SK-N-SH (cell line): ENCODE data around the gene NRSN1. TPM values are rescaled to one million over a fixed set of nuclear protein-coding genes. Genes with fewer than 3 reads are reported as not detected.

Experiments
- CTCF ChIA-PET: fragments of 300-600, 350-600 bp; formaldehyde crosslinking; extraction: SDS; loops from one replicate; lab custom pipeline; 2021; lab: Yijun Ruan, JAX
- POLR2A ChIA-PET: fragments of 350-600 bp; sonication (Branson Sonifier 250); formaldehyde crosslinking; extraction: SDS; loops from one replicate; lab custom pipeline; 2020; ENCODE audit warnings: antibody characterized with exemption, inconsistent platforms; lab: Yijun Ruan, JAX
- DNase-seq: peaks from one replicate; pipeline ENCODE4 v3.0.0; 2012
- H2AFZ ChIP-seq: fragments of 200-600 bp; sonication (generic); 2 replicates; pipeline ENCODE4 v1.8.1; 2016; ENCODE audit warnings: antibody characterized with exemption, mild to moderate bottlenecking, low read depth
- H3F3A ChIP-seq: fragments of 200-600 bp; sonication (generic); replicated peaks from 2 replicates; pipeline ENCODE3; 2016; ENCODE audit warnings: antibody characterized with exemption, mild to moderate bottlenecking; ENCODE audit not compliant: insufficient read depth
- H3K27ac ChIP-seq, 2 experiments: fragments of 200-500 bp in 1 of 2; fragments of 200-600 bp in 1 of 2; sonication (Bioruptor generic) in 1 of 2; sonication (generic), shearing (Covaris generic) in 1 of 2; 2 replicates each; pipeline versions ENCODE4 v1.5.1 to v1.6.1; 2014 to 2016; ENCODE audit warnings: low read depth in 2 of 2, inconsistent platforms in 1 of 2, low read length in 1 of 2, mild to moderate bottlenecking in 1 of 2, mixed read lengths in 1 of 2
- H3K27me3 ChIP-seq: fragments of 200-600 bp; sonication (generic), shearing (Covaris generic); 2 replicates; pipeline ENCODE4 v1.6.1; 2016; ENCODE audit warnings: mixed run types; ENCODE audit not compliant: insufficient read depth
- H3K36me3 ChIP-seq, 2 experiments: fragments of 200-500 bp in 1 of 2; fragments of 200-600 bp in 1 of 2; sonication (Bioruptor generic) in 1 of 2; sonication (generic) in 1 of 2; replicated peaks in 1 of 2; 2 replicates each; pipeline versions ENCODE3 to v1.5.1; 2014 to 2016; ENCODE audit warnings: low read length in 1 of 2, mild to moderate bottlenecking in 1 of 2; ENCODE audit not compliant: insufficient read depth in 2 of 2, control insufficient read depth in 1 of 2
- H3K4me1 ChIP-seq, 2 experiments: fragments of 200-500 bp in 1 of 2; fragments of 200-600 bp in 1 of 2; sonication (Bioruptor generic) in 1 of 2; sonication (generic), shearing (Covaris generic) in 1 of 2; 2 replicates each; pipeline versions ENCODE4 v1.5.1 to v1.6.1; 2014 to 2016; ENCODE audit warnings: low read depth in 1 of 2, low read length in 1 of 2, mixed run types in 1 of 2; ENCODE audit not compliant: insufficient read depth in 2 of 2, control insufficient read depth in 1 of 2
- H3K4me2 ChIP-seq: fragments of 200-600 bp; sonication (generic), shearing (Covaris generic); 2 replicates; pipeline ENCODE4 v1.6.1; 2017; ENCODE audit warnings: mixed run types
- H3K4me3 ChIP-seq, 2 experiments: fragments of 200-500 bp in 1 of 2; fragments of 200-600 bp in 1 of 2; sonication (Bioruptor generic) in 1 of 2; sonication (generic), shearing (Covaris generic) in 1 of 2; 2 replicates each; pipeline versions ENCODE4 v1.5.1 to v1.8.1; 2014 to 2016; ENCODE audit warnings: low read depth in 2 of 2, inconsistent platforms in 1 of 2, low read length in 1 of 2, mild to moderate bottlenecking in 1 of 2, mixed read lengths in 1 of 2, moderate library complexity in 1 of 2
- H3K79me2 ChIP-seq: fragments of 200-600 bp; sonication (generic); 2 replicates; pipeline ENCODE4 v1.8.1; 2017; ENCODE audit warnings: mild to moderate bottlenecking; ENCODE audit not compliant: insufficient read depth
- H3K9ac ChIP-seq: fragments of 200-600 bp; sonication (generic); 2 replicates; pipeline ENCODE4 v1.6.1; 2017; ENCODE audit warnings: mixed run types
- H3K9me2 ChIP-seq: fragments of 200-600 bp; sonication (generic); 2 replicates; pipeline ENCODE4 v1.6.1; 2017; ENCODE audit warnings: mixed run types
- H3K9me3 ChIP-seq: fragments of 200-600 bp; sonication (generic); 2 replicates; pipeline ENCODE4 v1.6.1; 2017; ENCODE audit warnings: mixed run types, mild to moderate bottlenecking, moderate library complexity
- H4K20me1 ChIP-seq: fragments of 200-600 bp; sonication (generic); 2 replicates; pipeline ENCODE4 v1.6.1; 2017; ENCODE audit warnings: mild to moderate bottlenecking, mixed run types; ENCODE audit not compliant: insufficient read depth
- FOSL2 ChIP-seq: IDR thresholded peaks from 2 replicates; pipeline ENCODE4 v1.4.0; 2012; ENCODE audit warnings: low read depth, mild to moderate bottlenecking, moderate library complexity, borderline replicate concordance
- FOXJ3 ChIP-seq: sonication (generic); formaldehyde crosslinking; IDR thresholded peaks from 2 replicates; pipeline ENCODE4 v1.5.1; 2020; ENCODE audit warnings: mild to moderate bottlenecking, missing genetic modification reagents
- FOXM1 ChIP-seq: IDR thresholded peaks from 2 replicates; pipeline ENCODE4 v1.4.0; 2012; ENCODE audit warnings: low read depth, mild to moderate bottlenecking
- GABPA ChIP-seq: IDR thresholded peaks from 2 replicates; pipeline ENCODE4 v1.4.0; 2012; ENCODE audit warnings: low read depth, mild to moderate bottlenecking
- MEF2A ChIP-seq: IDR thresholded peaks from 2 replicates; pipeline ENCODE4 v1.4.0; 2012; ENCODE audit warnings: low read depth, borderline replicate concordance
- PBX3 ChIP-seq: IDR thresholded peaks from 2 replicates; pipeline ENCODE4; 2012
- POLR2AphosphoS5 ChIP-seq: IDR thresholded peaks from 2 replicates; pipeline ENCODE4 v1.6.1; 2012; ENCODE audit warnings: low read depth, low read length
- RAD21 ChIP-seq: IDR thresholded peaks from 2 replicates; pipeline ENCODE4 v1.6.1; 2012; ENCODE audit warnings: mild to moderate bottlenecking, low read length
- RCOR1 ChIP-seq: fragments of 150-350 bp; IDR thresholded peaks from 2 replicates; pipeline ENCODE4 v1.6.1; 2017; ENCODE audit warnings: antibody characterized with exemption, low read length
- REST ChIP-seq: IDR thresholded peaks from 2 replicates; pipeline ENCODE4 v1.6.1; 2012; ENCODE audit warnings: mild to moderate bottlenecking, low read depth, low read length, moderate library complexity
- TCF12 ChIP-seq: IDR thresholded peaks from 2 replicates; pipeline ENCODE4 v1.4.0; 2012
- YY1 ChIP-seq: IDR thresholded peaks from 2 replicates; pipeline ENCODE4 v1.4.0; 2012; ENCODE audit warnings: low read depth, mild to moderate bottlenecking
- WGBS: methylation state at CpG from one replicate; pipeline ENCODE4 v1.1.6; 2017; ENCODE audit warnings: low lambda C conversion rate; 5-methylcytosine and 5-hydroxymethylcytosine counted together
- polyA plus RNA-seq, 3 experiments: library from polyadenylated mRNA; depleted of rRNA; stranded (reverse); fragments of >200 nt; gene quantifications; 2 replicates each; pipeline ENCODE4 v1.2.3, GENCODE V29; 2012
- TF ChIP-seq, protein P1 (sequence below): IDR thresholded peaks from 2 replicates; pipeline ENCODE4 v1.4.0; 2012; ENCODE audit warnings: low read depth, borderline replicate concordance
- TF ChIP-seq, protein P2 (sequence below): fragments of 200-600 bp; sonication (generic); IDR thresholded peaks from 2 replicates; pipeline ENCODE4 v1.6.1; 2017; ENCODE audit warnings: antibody characterized with exemption, mild to moderate bottlenecking, moderate library complexity
- TF ChIP-seq, protein P3 (sequence below): IDR thresholded peaks from 2 replicates; pipeline ENCODE4 v1.4.0; 2012; ENCODE audit warnings: low read depth, borderline replicate concordance
- TF ChIP-seq, protein P4 (sequence below): IDR thresholded peaks from 2 replicates; pipeline ENCODE4 v1.4.0; 2012; ENCODE audit warnings: low read depth

Gene NRSN1
- polyA plus RNA-seq, 1 of the 3 experiments (the other 2 are of a cell fraction): 0.02 TPM

- Histone ChIP-seq H3K36me3 (no peaks in the 10 kb centered on the region), H3K9me3 (no peaks in the 10 kb centered on the region)
- TF ChIP-seq FOXM1: no peak
- TF ChIP-seq RAD21: no peak
- TF ChIP-seq PBX3: no peak
- TF ChIP-seq, protein P1, sequence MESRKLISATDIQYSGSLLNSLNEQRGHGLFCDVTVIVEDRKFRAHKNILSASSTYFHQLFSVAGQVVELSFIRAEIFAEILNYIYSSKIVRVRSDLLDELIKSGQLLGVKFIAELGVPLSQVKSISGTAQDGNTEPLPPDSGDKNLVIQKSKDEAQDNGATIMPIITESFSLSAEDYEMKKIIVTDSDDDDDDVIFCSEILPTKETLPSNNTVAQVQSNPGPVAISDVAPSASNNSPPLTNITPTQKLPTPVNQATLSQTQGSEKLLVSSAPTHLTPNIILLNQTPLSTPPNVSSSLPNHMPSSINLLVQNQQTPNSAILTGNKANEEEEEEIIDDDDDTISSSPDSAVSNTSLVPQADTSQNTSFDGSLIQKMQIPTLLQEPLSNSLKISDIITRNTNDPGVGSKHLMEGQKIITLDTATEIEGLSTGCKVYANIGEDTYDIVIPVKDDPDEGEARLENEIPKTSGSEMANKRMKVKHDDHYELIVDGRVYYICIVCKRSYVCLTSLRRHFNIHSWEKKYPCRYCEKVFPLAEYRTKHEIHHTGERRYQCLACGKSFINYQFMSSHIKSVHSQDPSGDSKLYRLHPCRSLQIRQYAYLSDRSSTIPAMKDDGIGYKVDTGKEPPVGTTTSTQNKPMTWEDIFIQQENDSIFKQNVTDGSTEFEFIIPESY: no peak
Measured at GRCh38 chr6:24099181-24099580, 26.8 kb upstream of the NRSN1 start.

DNA sequence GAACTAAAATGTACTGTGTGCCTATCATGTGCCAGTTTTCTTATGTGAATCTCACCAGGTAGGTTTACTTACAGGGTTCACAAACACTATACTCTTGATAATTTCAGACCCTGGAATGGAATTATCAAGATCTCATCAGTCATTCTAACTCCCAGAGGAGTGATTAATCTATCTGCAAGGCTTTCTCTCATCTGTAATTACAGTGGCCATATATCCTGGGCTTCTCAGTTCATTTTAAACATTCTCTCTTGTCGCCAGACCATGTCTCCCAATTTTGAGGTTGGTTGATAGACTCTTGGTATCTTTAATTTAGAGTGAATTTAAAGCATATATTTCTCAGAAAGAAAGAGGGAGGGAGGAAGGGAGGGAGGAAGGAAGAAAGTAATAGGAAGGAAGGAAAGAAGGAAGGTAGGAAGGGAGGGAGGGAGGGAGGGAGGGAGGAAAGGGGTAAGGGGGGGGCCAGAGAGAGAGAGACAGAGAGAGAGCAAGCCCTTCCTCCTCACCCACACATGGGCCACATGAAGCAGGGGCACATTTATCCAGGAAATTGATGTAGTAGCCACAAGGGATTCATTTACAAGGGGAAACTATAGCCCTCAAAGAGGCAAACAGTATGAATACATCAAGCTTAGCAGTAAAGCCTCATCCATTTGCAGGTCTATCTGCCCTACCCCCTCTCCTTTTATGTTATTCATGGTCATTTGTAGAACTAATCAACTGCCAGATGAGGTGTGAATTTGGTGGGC is 25.8 kb upstream of the NRSN1 start:
- no peaks in the 10 kb centered on the region for H3K9me2 ChIP-seq
- no peaks in the 10 kb centered on the region for H4K20me1 ChIP-seq
- H3K9ac ChIP-seq: no peak overlapping the region
- H3K4me1 ChIP-seq: no peaks in the 10 kb centered on the region; a peak in 1 of 4 replicates
- no peaks in the 10 kb centered on the region for H3K27me3 ChIP-seq
- DNase-seq: no peak
- TF ChIP-seq REST: no peak
- TF ChIP-seq POLR2AphosphoS5: no peak
- TF ChIP-seq, protein P2, sequence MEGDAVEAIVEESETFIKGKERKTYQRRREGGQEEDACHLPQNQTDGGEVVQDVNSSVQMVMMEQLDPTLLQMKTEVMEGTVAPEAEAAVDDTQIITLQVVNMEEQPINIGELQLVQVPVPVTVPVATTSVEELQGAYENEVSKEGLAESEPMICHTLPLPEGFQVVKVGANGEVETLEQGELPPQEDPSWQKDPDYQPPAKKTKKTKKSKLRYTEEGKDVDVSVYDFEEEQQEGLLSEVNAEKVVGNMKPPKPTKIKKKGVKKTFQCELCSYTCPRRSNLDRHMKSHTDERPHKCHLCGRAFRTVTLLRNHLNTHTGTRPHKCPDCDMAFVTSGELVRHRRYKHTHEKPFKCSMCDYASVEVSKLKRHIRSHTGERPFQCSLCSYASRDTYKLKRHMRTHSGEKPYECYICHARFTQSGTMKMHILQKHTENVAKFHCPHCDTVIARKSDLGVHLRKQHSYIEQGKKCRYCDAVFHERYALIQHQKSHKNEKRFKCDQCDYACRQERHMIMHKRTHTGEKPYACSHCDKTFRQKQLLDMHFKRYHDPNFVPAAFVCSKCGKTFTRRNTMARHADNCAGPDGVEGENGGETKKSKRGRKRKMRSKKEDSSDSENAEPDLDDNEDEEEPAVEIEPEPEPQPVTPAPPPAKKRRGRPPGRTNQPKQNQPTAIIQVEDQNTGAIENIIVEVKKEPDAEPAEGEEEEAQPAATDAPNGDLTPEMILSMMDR: no peak
- TF ChIP-seq YY1: no peak
- no peak for TF ChIP-seq FOXJ3 (CRISPR knock-in tag)
- TF ChIP-seq FOSL2: no peak
- TF ChIP-seq TCF12: no peak
- TF ChIP-seq MEF2A: no peak
- TF ChIP-seq GABPA: no peak
- TF ChIP-seq, protein P3, sequence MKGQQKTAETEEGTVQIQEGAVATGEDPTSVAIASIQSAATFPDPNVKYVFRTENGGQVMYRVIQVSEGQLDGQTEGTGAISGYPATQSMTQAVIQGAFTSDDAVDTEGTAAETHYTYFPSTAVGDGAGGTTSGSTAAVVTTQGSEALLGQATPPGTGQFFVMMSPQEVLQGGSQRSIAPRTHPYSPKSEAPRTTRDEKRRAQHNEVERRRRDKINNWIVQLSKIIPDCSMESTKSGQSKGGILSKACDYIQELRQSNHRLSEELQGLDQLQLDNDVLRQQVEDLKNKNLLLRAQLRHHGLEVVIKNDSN: no peak
- TF ChIP-seq, protein P4, sequence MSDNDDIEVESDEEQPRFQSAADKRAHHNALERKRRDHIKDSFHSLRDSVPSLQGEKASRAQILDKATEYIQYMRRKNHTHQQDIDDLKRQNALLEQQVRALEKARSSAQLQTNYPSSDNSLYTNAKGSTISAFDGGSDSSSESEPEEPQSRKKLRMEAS: no peak
- TF ChIP-seq RCOR1: no peak
- TF ChIP-seq, all 33 proteins: peak for 0
- whole genome bisulfite sequencing: 7% methylated on average over 1 of the region's 1 CpG
- Histone ChIP-seq H3K4me3 (no peak overlapping the region), H3K4me2 (no peak overlapping the region), H3F3A (no peaks in the 10 kb centered on the region), H3K36me3 (no peaks in the 10 kb centered on the region), H3K9me3 (no peaks in the 10 kb centered on the region), H2AFZ (no peak overlapping the region), H3K79me2 (no peaks in the 10 kb centered on the region), H3K27ac (no peak overlapping the region)
- ChIA-PET CTCF (no interaction called here), POLR2A (no interaction called here)

More at GRCh38 chr6:24099181-24099580, 26.8 kb upstream of the NRSN1 start:
- CTCF ChIA-PET: no interaction called here
- WGBS: 21% methylated on average over 2 of the region's 2 CpGs
- no peak overlapping the region for H2AFZ ChIP-seq
- POLR2A ChIA-PET: no interaction called here
- H3K27me3 ChIP-seq: no peaks in the 10 kb centered on the region
- H3K4me2 ChIP-seq: no peak overlapping the region
- H3K79me2 ChIP-seq: no peaks in the 10 kb centered on the region
- no peak overlapping the region for H3K4me3 ChIP-seq
- no peak overlapping the region for H3K9ac ChIP-seq
- no peak for DNase-seq
- no peaks in the 10 kb centered on the region for H4K20me1 ChIP-seq
- no peak overlapping the region for H3K27ac ChIP-seq
- H3K9me2 ChIP-seq: no peaks in the 10 kb centered on the region
- H3K4me1 ChIP-seq: no peaks in the 10 kb centered on the region
- H3F3A ChIP-seq: no peaks in the 10 kb centered on the region
